ENCODE measurements around the gene EIF2B4.

DNA sequence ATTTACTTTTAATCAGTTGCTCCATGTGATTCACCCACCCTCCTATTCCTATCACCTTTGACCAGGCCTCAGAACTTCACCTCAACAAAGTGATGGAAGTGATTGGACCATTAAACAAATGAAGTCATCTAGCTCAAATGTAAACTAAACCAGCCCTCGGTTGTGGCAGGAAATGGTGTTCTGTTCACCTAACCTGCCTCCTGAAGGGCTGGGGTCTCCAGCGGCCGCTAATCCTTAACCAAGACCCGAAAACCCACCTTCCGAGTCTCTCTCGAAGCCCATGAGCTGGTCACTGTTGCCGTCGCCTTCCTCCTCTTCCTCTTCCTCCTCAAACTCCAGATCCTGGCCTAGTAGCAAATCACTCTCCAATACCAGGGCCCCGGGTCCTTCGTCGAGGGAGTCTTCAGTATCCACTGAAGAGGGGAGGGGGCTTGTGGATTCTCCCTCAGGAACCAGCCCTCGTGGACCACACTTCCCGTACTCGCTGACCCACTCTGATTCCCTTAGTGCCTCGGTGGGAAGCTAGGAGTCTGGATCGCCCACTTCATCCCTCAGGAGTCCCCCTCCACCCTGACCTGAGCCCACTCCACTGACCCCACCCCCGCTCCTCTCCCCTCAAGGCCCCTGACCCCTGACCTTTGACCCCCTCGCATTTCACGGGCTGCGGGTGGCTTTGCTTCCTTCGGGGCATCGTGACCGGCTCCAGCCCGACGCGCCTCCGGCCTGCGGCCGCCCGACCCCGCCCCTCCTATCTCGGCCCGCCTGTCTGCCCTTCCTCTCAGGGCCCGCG, 9.9 kb upstream of the EIF2B4 start:
- TF ChIP-seq, protein P1, sequence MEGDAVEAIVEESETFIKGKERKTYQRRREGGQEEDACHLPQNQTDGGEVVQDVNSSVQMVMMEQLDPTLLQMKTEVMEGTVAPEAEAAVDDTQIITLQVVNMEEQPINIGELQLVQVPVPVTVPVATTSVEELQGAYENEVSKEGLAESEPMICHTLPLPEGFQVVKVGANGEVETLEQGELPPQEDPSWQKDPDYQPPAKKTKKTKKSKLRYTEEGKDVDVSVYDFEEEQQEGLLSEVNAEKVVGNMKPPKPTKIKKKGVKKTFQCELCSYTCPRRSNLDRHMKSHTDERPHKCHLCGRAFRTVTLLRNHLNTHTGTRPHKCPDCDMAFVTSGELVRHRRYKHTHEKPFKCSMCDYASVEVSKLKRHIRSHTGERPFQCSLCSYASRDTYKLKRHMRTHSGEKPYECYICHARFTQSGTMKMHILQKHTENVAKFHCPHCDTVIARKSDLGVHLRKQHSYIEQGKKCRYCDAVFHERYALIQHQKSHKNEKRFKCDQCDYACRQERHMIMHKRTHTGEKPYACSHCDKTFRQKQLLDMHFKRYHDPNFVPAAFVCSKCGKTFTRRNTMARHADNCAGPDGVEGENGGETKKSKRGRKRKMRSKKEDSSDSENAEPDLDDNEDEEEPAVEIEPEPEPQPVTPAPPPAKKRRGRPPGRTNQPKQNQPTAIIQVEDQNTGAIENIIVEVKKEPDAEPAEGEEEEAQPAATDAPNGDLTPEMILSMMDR (IDR thresholded peaks at IDR 0.05; ENCODE audit: control extremely low read depth in 1 of 3, insufficient read depth in 1 of 3, low read depth in 1 of 3, low read length in 3 of 3) = no peak
- TF ChIP-seq TEAD4 (IDR thresholded peaks at IDR 0.05; ENCODE audit: low read depth, low read length) (no peak), CREB1 (IDR thresholded peaks at IDR 0.05) (no peak), RFX5 (IDR thresholded peaks at IDR 0.05; ENCODE audit: borderline replicate concordance, low read depth, low read length) (no peak), HDAC6 (IDR thresholded peaks at IDR 0.05; ENCODE audit: low read depth, low read length) (no peak), SRF (IDR thresholded peaks at IDR 0.05; ENCODE audit: low read depth, low read length) (no peak), YY1 (IDR thresholded peaks at IDR 0.05; ENCODE audit: low read depth, low read length) (no peak), EZH2 (IDR thresholded peaks at IDR 0.05; ENCODE audit: low read depth, low read length, severe bottlenecking) (no peak)
- TF ChIP-seq, protein P2, sequence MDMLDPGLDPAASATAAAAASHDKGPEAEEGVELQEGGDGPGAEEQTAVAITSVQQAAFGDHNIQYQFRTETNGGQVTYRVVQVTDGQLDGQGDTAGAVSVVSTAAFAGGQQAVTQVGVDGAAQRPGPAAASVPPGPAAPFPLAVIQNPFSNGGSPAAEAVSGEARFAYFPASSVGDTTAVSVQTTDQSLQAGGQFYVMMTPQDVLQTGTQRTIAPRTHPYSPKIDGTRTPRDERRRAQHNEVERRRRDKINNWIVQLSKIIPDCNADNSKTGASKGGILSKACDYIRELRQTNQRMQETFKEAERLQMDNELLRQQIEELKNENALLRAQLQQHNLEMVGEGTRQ (IDR thresholded peaks at IDR 0.05; ENCODE audit: low read length) = no peak
